Measurements from ENCODE around the gene MBTD1. TPM values are rescaled to one million over a fixed set of nuclear protein-coding genes. Genes with fewer than 3 reads are reported as not detected.

The MBTD1 gene
- total and polyA plus RNA-seq, 2 experiments from 2014 or later = 19.1 to 63.9 TPM

- Histone ChIP-seq H3F3A (replicated peaks; ENCODE audit: low read depth) (no peaks in the 10 kb centered on the region; the same call in 1 of the 2 replicates), H3K27ac (ENCODE audit: low read depth) (peak overlapping the region; percentile 51; the same call in 1 of the 2 replicates), H3K79me2 (replicated peaks; ENCODE audit: insufficient read depth) (peaks cover 88% of the 10 kb centered on the region), H3K36me3 (ENCODE audit: insufficient read depth) (peaks cover 38% of the 10 kb centered on the region), H2AFZ (no peak overlapping the region), H3K27me3 (ENCODE audit: insufficient read depth) (no peaks in the 10 kb centered on the region), H3K9me2 (ENCODE audit: insufficient read depth) (no peaks in the 10 kb centered on the region), H3K4me1 (ENCODE audit: insufficient read depth) (peaks cover 16% of the 10 kb centered on the region), H4K20me1 (replicated peaks; ENCODE audit: insufficient read depth) (peaks cover 48% of the 10 kb centered on the region), H3K4me3 (peak overlapping the region; percentile 98), H3K4me2 (peak overlapping the region; percentile 99)
- peaks cover 73% of the 10 kb centered on the region for H3K36me3 Mint-ChIP-seq (ENCODE audit: low read depth)
- H3K4me1 Mint-ChIP-seq = peaks cover 30% of the 10 kb centered on the region
- peak overlapping the region; percentile 89 for H3K4me3 Mint-ChIP-seq
- H3K9me3 Mint-ChIP-seq = no peaks in the 10 kb centered on the region
- H3K27me3 Mint-ChIP-seq (ENCODE audit: insufficient read depth, low read depth, poor library complexity) = peaks cover 6% of the 10 kb centered on the region
- ATAC-seq (peak; percentile 58), DNase-seq (ENCODE audit: low spot score) (peak; percentile 91)
- H3K27ac Mint-ChIP-seq = peak overlapping the region; percentile 10
- no peak for TF ChIP-seq ZNF331 (CRISPR knock-in tag; IDR thresholded peaks at IDR 0.05; ENCODE audit: low read depth)
- TF ChIP-seq ZNF114 (CRISPR knock-in tag; IDR thresholded peaks at IDR 0.05) = no peak
- no peak for TF ChIP-seq EZH2 (IDR thresholded peaks at IDR 0.05; ENCODE audit: low read depth, unreplicated experiment)
- no peak for TF ChIP-seq EZH2phosphoT487 (IDR thresholded peaks at IDR 0.05; ENCODE audit: unreplicated experiment)
- no peak for TF ChIP-seq ETS1 (IDR thresholded peaks at IDR 0.05)
- no peak for TF ChIP-seq STAT1 (IDR thresholded peaks at IDR 0.05; ENCODE audit: unreplicated experiment)
- TF ChIP-seq CREB1 (CRISPR knock-in tag; IDR thresholded peaks at IDR 0.05; ENCODE audit: low read depth) = no peak
- no peak for TF ChIP-seq CTCF (conservative IDR thresholded peaks at IDR 0.05; ENCODE audit: low read depth in 2 of 2)
- no peak for TF ChIP-seq REST (IDR thresholded peaks at IDR 0.05; ENCODE audit: unreplicated experiment)
- TF ChIP-seq NANOG (IDR thresholded peaks at IDR 0.05; ENCODE audit: borderline replicate concordance) = no peak
- TF ChIP-seq ZNF462 (CRISPR knock-in tag; IDR thresholded peaks at IDR 0.05) = no peak
- no peak for TF ChIP-seq JUNB (IDR thresholded peaks at IDR 0.05; ENCODE audit: unreplicated experiment)
- TF ChIP-seq POLR2AphosphoS5 (IDR thresholded peaks at IDR 0.05; ENCODE audit: low read depth) = no peak
Measured at GRCh38 chr17:51261024-51261963, 1.4 kb upstream of the MBTD1 start.
